ENCODE measurements around the gene HNRNPR.
"Not testable (repeated sequence)": the region's sequence is repeated elsewhere in the genome, so short reads cannot be mapped to it uniquely, and the experiment has no call there.

DNA sequence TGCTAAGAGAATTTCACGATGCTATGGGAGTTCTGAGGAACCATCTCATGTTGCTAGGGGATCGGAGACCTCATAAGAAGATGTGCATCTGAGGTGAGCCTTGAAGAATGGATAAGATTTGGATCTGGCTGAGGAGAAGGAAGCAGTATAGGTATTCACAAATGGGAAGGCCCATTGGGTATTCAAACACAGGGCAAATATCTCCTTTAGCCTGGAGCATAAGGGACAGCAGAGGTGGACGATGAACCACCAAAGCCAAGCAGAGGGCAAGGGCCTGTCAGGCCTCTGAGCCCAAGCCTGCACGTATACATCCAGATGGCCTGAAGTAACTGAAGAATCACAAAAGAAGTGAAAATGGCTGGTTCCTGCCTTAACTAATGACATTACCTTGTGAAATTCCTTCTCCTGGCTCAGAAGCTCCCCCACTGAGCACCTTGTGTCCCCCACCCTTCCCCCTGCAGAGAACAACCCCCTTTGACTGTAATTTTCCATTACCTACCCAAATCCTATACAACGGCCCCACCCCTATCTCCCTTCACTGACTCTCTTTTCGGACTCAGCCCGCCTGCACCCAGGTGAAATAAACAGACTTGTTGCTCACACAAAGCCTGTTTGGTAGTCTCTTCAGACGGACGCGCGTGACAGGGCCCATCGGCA lies 30.1 kb upstream of the HNRNPR start:
- not testable (repeated sequence) for TF ChIP-seq POLR2A (IDR thresholded peaks at IDR 0.05; ENCODE audit: low read depth); EP300 (IDR thresholded peaks at IDR 0.05)
- TF ChIP-seq, protein P1, sequence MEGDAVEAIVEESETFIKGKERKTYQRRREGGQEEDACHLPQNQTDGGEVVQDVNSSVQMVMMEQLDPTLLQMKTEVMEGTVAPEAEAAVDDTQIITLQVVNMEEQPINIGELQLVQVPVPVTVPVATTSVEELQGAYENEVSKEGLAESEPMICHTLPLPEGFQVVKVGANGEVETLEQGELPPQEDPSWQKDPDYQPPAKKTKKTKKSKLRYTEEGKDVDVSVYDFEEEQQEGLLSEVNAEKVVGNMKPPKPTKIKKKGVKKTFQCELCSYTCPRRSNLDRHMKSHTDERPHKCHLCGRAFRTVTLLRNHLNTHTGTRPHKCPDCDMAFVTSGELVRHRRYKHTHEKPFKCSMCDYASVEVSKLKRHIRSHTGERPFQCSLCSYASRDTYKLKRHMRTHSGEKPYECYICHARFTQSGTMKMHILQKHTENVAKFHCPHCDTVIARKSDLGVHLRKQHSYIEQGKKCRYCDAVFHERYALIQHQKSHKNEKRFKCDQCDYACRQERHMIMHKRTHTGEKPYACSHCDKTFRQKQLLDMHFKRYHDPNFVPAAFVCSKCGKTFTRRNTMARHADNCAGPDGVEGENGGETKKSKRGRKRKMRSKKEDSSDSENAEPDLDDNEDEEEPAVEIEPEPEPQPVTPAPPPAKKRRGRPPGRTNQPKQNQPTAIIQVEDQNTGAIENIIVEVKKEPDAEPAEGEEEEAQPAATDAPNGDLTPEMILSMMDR (IDR thresholded peaks at IDR 0.05) = not testable (repeated sequence)
